GM12878 (cell line): ENCODE measurements around the gene MLLT3. TPM values are rescaled to one million over a fixed set of nuclear protein-coding genes. Genes with fewer than 3 reads are reported as not detected.

Experiments
- ATAC-seq: fragments of 200-7000 bp; cut with Tn5 transposase; 3 replicates; pipeline ENCODE4 v1.9.1; 2020; ENCODE audit warnings: mild to moderate bottlenecking, moderate library complexity
- BruUV-seq: library from RNA; stranded (reverse); fragments of 400-500 nt; replicated peaks from 2 replicates; lab custom pipeline; 2021; lab: Mats Ljungman, UMichigan
- CTCF ChIA-PET: fragments of 300-600 bp; sonication (Branson Sonifier 250); formaldehyde crosslinking; extraction: SDS; loops from one replicate; lab custom pipeline; 2021; ENCODE audit warnings: inconsistent platforms; lab: Yijun Ruan, JAX
- POLR2A ChIA-PET: fragments of 350-600 bp; formaldehyde crosslinking; extraction: SDS; loops from one replicate; lab custom pipeline; 2021; ENCODE audit warnings: inconsistent platforms; lab: Charles Lee
- RAD21 ChIA-PET: fragments of 300-600 bp; sonication (Branson Sonifier 250); formaldehyde crosslinking; loops from one replicate; lab custom pipeline; 2023; ENCODE audit warnings: antibody characterized with exemption; ENCODE audit not compliant: unreplicated experiment; lab: Charles Lee
- SMC1A ChIA-PET: fragments of 300-600 bp; sonication (Branson Sonifier 250); formaldehyde crosslinking; loops from one replicate; lab custom pipeline; 2023; ENCODE audit not compliant: unreplicated experiment, uncharacterized antibody; lab: Charles Lee
- DNase-seq: peaks from one replicate; pipeline ENCODE4 v3.0.0-alpha.2; 2011; ENCODE audit warnings: low read depth, low spot score
- FAIRE-seq: peaks from 3 replicates; lab custom pipeline; 2011; peaks lifted over from hg19 to GRCh38; lab: Jason Lieb, UNC
- H2AFZ ChIP-seq: 2 replicates; pipeline ENCODE4 v1.6.0; 2011; ENCODE audit warnings: low read depth, low read length, control low read depth; ENCODE audit not compliant: control insufficient read depth
- H3K27ac ChIP-seq: 2 replicates; pipeline ENCODE4 v1.5.1; 2011; ENCODE audit warnings: control low read depth; ENCODE audit not compliant: control insufficient read depth, insufficient read depth
- H3K27me3 ChIP-seq, 2 experiments: replicated peaks in 1 of 2; 2 replicates each; pipeline versions ENCODE4 v1.6.0 to v1.6.1; 2011; ENCODE audit warnings: low read length in 1 of 2; ENCODE audit not compliant: control insufficient read depth in 2 of 2, insufficient read depth in 2 of 2
- H3K36me3 ChIP-seq, 2 experiments: 2 replicates each; pipeline ENCODE4 v1.5.1; 2011; ENCODE audit warnings: low read length in 1 of 2; ENCODE audit not compliant: control insufficient read depth in 2 of 2, insufficient read depth in 2 of 2
- H3K4me1 ChIP-seq: 2 replicates; pipeline ENCODE4 v1.6.1; 2011; ENCODE audit warnings: mild to moderate bottlenecking, low read length, moderate library complexity, mixed read lengths; ENCODE audit not compliant: control insufficient read depth, insufficient read depth
- H3K4me2 ChIP-seq: 2 replicates; pipeline ENCODE4 v1.6.0; 2011; ENCODE audit warnings: control low read depth; ENCODE audit not compliant: control insufficient read depth, insufficient read depth
- H3K4me3 ChIP-seq: fragments of 200-600 bp; sonication (generic); 2 replicates; pipeline ENCODE4 v1.5.1; 2016
- H3K79me2 ChIP-seq: 2 replicates; pipeline ENCODE4 v1.6.0; 2011; ENCODE audit warnings: low read length; ENCODE audit not compliant: control insufficient read depth, insufficient read depth
- H3K9ac ChIP-seq: 2 replicates; pipeline ENCODE4 v1.8.0; 2011; ENCODE audit warnings: low read length, control low read depth, mixed read lengths; ENCODE audit not compliant: control insufficient read depth, insufficient read depth
- H3K9me3 ChIP-seq: replicated peaks from 3 replicates; pipeline ENCODE4 v1.5.1; 2011; ENCODE audit warnings: mild to moderate bottlenecking, low read length; ENCODE audit not compliant: control insufficient read depth, insufficient read depth
- H4K20me1 ChIP-seq: 2 replicates; pipeline ENCODE4 v1.6.0; 2011; ENCODE audit not compliant: control insufficient read depth, insufficient read depth
- ATF3 ChIP-seq: IDR thresholded peaks from 2 replicates; pipeline ENCODE4 v1.6.1; 2011; ENCODE audit warnings: low read depth, mild to moderate bottlenecking, low read length, moderate library complexity, borderline replicate concordance; ENCODE audit errors: extremely low read depth
- BRCA1 ChIP-seq: IDR thresholded peaks from 2 replicates; pipeline ENCODE4 v1.6.1; 2011; ENCODE audit warnings: low read depth, low read length, improper control_type of control experiment
- CBX5 ChIP-seq: sonication (generic); IDR thresholded peaks from 2 replicates; pipeline ENCODE4 v1.6.1; 2016; ENCODE audit warnings: low read depth, moderate library complexity, mild to moderate bottlenecking, inconsistent platforms
- EGR1 ChIP-seq, 2 experiments: IDR thresholded peaks; 1 replicate in 1 of 2; 2 replicates in 1 of 2; pipeline ENCODE4 v1.6.1; 2011 to 2012; ENCODE audit warnings: low read depth in 2 of 2, low read length in 2 of 2, borderline replicate concordance in 1 of 2, mild to moderate bottlenecking in 1 of 2, moderate library complexity in 1 of 2
- ELK1 ChIP-seq: IDR thresholded peaks from 2 replicates; pipeline ENCODE4 v1.6.1; 2012; ENCODE audit warnings: low read depth, low read length, improper control_type of control experiment
- ETV6 ChIP-seq, 2 experiments: fragments of 450-650 bp in 1 of 2; IDR thresholded peaks in 1 of 2; conservative IDR thresholded peaks in 1 of 2; 2 replicates each; pipeline ENCODE4 v1.6.1; 2014; ENCODE audit warnings: antibody characterized with exemption in 1 of 2, borderline replicate concordance in 1 of 2, low read depth in 1 of 2, mild to moderate bottlenecking in 1 of 2, moderate library complexity in 1 of 2
- EZH2 ChIP-seq: IDR thresholded peaks from 2 replicates; pipeline ENCODE4 v1.6.1; 2012; ENCODE audit warnings: low read depth, mild to moderate bottlenecking, control low read depth, inconsistent platforms, low read length, borderline replicate concordance; ENCODE audit not compliant: control insufficient read depth
- FOXK2 ChIP-seq: fragments of 450-650 bp; IDR thresholded peaks from 2 replicates; pipeline ENCODE4 v1.6.1; 2017; ENCODE audit warnings: mild to moderate bottlenecking, moderate library complexity
- HCFC1 ChIP-seq: fragments of 150-350 bp; IDR thresholded peaks from 2 replicates; pipeline ENCODE4 v1.6.1; 2014; ENCODE audit warnings: low read length
- HDAC2 ChIP-seq: fragments of 200-600 bp; sonication (generic); IDR thresholded peaks from 2 replicates; pipeline ENCODE4 v1.6.1; 2017
- HDGF ChIP-seq: fragments of 450-650 bp; IDR thresholded peaks from 2 replicates; pipeline ENCODE4 v1.6.1; 2016; ENCODE audit warnings: antibody characterized with exemption
- MAX ChIP-seq: IDR thresholded peaks from 2 replicates; pipeline ENCODE4 v1.6.1; 2012; ENCODE audit warnings: low read depth, low read length, improper control_type of control experiment
- MEF2A ChIP-seq: IDR thresholded peaks from 2 replicates; pipeline ENCODE4 v1.6.1; 2011; ENCODE audit warnings: low read depth, mild to moderate bottlenecking, low read length, moderate library complexity; ENCODE audit not compliant: insufficient read depth
- MTA2 ChIP-seq: fragments of 450-650 bp; IDR thresholded peaks from 2 replicates; pipeline ENCODE4 v1.6.1; 2016; ENCODE audit warnings: low read depth, mild to moderate bottlenecking, moderate library complexity
- NFYA ChIP-seq: IDR thresholded peaks from 2 replicates; pipeline ENCODE4 v1.6.1; 2011; ENCODE audit warnings: low read depth, mild to moderate bottlenecking, low read length, improper control_type of control experiment, borderline replicate concordance
- PKNOX1 ChIP-seq: fragments of 450-650 bp; IDR thresholded peaks from 2 replicates; pipeline ENCODE4 v1.6.1; 2016; ENCODE audit warnings: mild to moderate bottlenecking
- POLR2AphosphoS5 ChIP-seq: IDR thresholded peaks from 2 replicates; pipeline ENCODE4 v1.6.1; 2011; ENCODE audit warnings: mild to moderate bottlenecking, low read length, inconsistent platforms
- RB1 ChIP-seq: fragments of 450-650 bp; formaldehyde crosslinking; IDR thresholded peaks from 2 replicates; pipeline ENCODE4 v1.6.1; 2017; ENCODE audit warnings: mild to moderate bottlenecking, borderline replicate concordance
- RFX5 ChIP-seq: IDR thresholded peaks from 2 replicates; pipeline ENCODE4 v1.6.1; 2011; ENCODE audit warnings: low read depth, low read length, improper control_type of control experiment
- SRF ChIP-seq, 2 experiments: IDR thresholded peaks; 2 replicates each; pipeline ENCODE4 v1.6.1; 2011; ENCODE audit warnings: low read depth in 2 of 2, low read length in 2 of 2, mild to moderate bottlenecking in 1 of 2, moderate library complexity in 1 of 2
- WGBS: methylation state at CpG from one replicate; pipeline ENCODE4 v1.1.6; 2016; ENCODE audit warnings: low lambda C conversion rate; ENCODE audit not compliant: insufficient replicate concordance, insufficient coverage; ENCODE audit errors: missing lambda C conversion rate; 5-methylcytosine and 5-hydroxymethylcytosine counted together
- in situ Hi-C: fragments of 300-500 bp; cut with MboI; formaldehyde crosslinking; loops from 9 replicates; pipeline ENCODE4 v1.14.3; 2018; ENCODE audit warnings: mixed read lengths
- intact Hi-C: fragments of 100-400 bp; cut with micrococcal nuclease; formaldehyde crosslinking; loops from one replicate; pipeline ENCODE4 v1.14.2; 2022; ENCODE audit not compliant: unreplicated experiment
- polyA plus RNA-seq, 11 experiments: library from polyadenylated mRNA; depleted of rRNA in 4 of 11; unstranded in 6 of 11; stranded (reverse) in 5 of 11; fragments of >200 nt; fragmentation: Nextera tagmentation in 4 of 11; fragmentation: Illumina TruSeq in 1 of 11; extraction: Ambion mirVana in 4 of 11; extraction: Trizol in 1 of 11; gene quantifications; 1 replicate in 1 of 11; 2 replicates in 10 of 11; pipeline versions ENCODE4 v1.2.1 to v1.2.3, GENCODE V29; 2011 to 2016; ENCODE audit warnings: inconsistent platforms in 2 of 11, missing spikeins in 2 of 11, low read depth in 1 of 11
- total RNA-seq, 4 experiments: library from RNA; depleted of rRNA in 3 of 4; stranded (reverse); fragments of >200 nt in 3 of 4; fragmentation: Illumina TruSeq in 1 of 4; extraction: Trizol in 1 of 4; gene quantifications; 2 replicates each; pipeline versions ENCODE4 v1.2.1 to v1.2.3, GENCODE V29; 2013 to 2021

MLLT3 gene
- total and polyA plus RNA-seq, 10 of the 15 experiments (the other 5 are each of a cell fraction or from before 2014, with no cell fraction given) = 17.7 to 72.3 (median 35.6) TPM

- TF ChIP-seq ELK1 = no peak
- TF ChIP-seq HDAC2 = no peak
- no peak for TF ChIP-seq NFYA
- TF ChIP-seq ETV6 (conservative IDR thresholded peaks at IDR 0.05 in 1 of 2, IDR thresholded peaks at IDR 0.05 in 1 of 2; ENCODE audit: borderline replicate concordance in 1 of 2, low read depth in 1 of 2) = no peak
- no peak for TF ChIP-seq HDGF
- TF ChIP-seq BRCA1 = no peak
- TF ChIP-seq ATF3 = no peak
- no peak for TF ChIP-seq EZH2
- TF ChIP-seq FOXK2 = no peak
- no peak for TF ChIP-seq HCFC1
- TF ChIP-seq RFX5 = no peak
- TF ChIP-seq POLR2AphosphoS5 = no peak
- TF ChIP-seq MAX = no peak
Observed at GRCh38 chr9:20447291-20447690, 175.0 kb downstream of the MLLT3 start (continued).

GRCh38 chr9:20446248-20446647, 176.1 kb downstream of the MLLT3 start:
- 0 out of 4 replicates have a peak, but pooled peaks cover 0 to 3% of the 10 kb centered on the region in 2 experiments for H3K36me3 ChIP-seq
- ATAC-seq (no peak), DNase-seq (no peak), FAIRE-seq (no peak)
- RAD21 ChIA-PET = no interaction called here
- SMC1A ChIA-PET = interaction anchor here (1.5 kb wide), 1 partner anchor 159 kb away, joined by 3 read pairs; no protein-coding TSS in a partner anchor
- H4K20me1 ChIP-seq = no peaks in the 10 kb centered on the region
- H3K79me2 ChIP-seq = no peaks in the 10 kb centered on the region
- no peak overlapping the region for H3K4me2 ChIP-seq
- no peak overlapping the region for H3K9ac ChIP-seq
- H3K9me3 ChIP-seq = no peaks in the 10 kb centered on the region; the same call in 2 of the 3 replicates
- no peak overlapping the region for H2AFZ ChIP-seq
- H3K4me3 ChIP-seq = no peak overlapping the region
- intact Hi-C loops (no loop called here), in situ Hi-C loops (no loop called here)
- WGBS = 63% methylated on average over 5 of the region's 5 CpGs
- no peaks in the 10 kb centered on the region for H3K27me3 ChIP-seq
- POLR2A ChIA-PET = no interaction called here
- H3K27ac ChIP-seq = no peak overlapping the region
- CTCF ChIA-PET = no interaction called here
- H3K4me1 ChIP-seq = peaks cover 13% of the 10 kb centered on the region; the same call in 1 of the 2 replicates
- BruUV-seq = no TSS peak
- no peak for TF ChIP-seq EGR1 (IDR thresholded peaks at IDR 0.05; ENCODE audit: borderline replicate concordance in 1 of 2, low read depth in 2 of 2, low read length in 2 of 2)
- no peak for TF ChIP-seq MEF2A
- no peak for TF ChIP-seq SRF (IDR thresholded peaks at IDR 0.05; ENCODE audit: low read depth in 2 of 2, low read length in 2 of 2)
- TF ChIP-seq MTA2 = no peak
- TF ChIP-seq CBX5 = no peak
- no peak for TF ChIP-seq PKNOX1
- TF ChIP-seq RB1 = no peak
- no peak for TF ChIP-seq HCFC1
